Islet precursor cell (in vitro differentiated cells): ENCODE data around the gene CEP162.

Source experiments
- DNase-seq: peaks from one replicate; pipeline ENCODE4 v3.0.0-alpha.2; 2018

Gene CEP162

GRCh38 chr6:84082689-84083265 is 144.7 kb downstream of the CEP162 start:
- DNase-seq: peak; percentile 51

DNA sequence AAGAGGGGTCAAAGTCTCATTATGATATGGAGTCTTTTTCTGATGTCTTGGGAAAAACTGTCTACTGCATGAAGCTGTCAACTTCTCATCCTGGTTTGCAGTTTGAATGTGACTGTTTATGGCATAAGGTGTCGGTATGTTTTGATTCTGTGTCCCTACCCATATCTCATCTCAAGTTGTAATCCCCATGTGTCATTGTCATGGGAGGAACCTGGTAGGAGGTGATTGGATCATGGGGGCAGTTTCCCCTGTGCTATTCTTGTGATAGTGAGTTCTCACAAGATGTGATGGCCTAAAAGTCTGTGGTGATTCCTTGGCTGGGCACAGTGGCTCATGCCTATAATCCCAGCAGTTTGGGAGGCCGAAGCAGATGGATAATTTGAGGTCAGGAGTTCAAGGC is 146.2 kb downstream of the CEP162 start:
- no peak for DNase-seq

DNA sequence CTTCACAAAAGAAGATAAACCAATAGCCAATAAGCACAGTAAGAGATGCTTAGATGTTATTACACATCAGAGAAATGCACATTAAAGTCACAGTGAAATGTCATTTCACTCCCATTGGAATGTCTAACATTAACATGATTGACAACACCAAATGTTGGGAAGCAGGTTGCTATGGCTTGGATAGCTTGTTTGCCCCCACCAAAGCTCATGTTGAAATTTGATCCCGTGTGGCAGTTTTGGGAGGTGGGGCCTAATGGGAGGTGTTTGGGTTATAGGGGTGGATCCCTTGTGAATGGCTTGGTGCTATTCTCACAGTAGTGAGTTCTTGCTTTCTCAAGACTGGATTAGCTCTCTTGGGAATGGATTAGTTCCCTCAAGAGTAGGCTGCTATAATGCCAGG is 149.1 kb downstream of the CEP162 start:
- no peak for DNase-seq

DNA sequence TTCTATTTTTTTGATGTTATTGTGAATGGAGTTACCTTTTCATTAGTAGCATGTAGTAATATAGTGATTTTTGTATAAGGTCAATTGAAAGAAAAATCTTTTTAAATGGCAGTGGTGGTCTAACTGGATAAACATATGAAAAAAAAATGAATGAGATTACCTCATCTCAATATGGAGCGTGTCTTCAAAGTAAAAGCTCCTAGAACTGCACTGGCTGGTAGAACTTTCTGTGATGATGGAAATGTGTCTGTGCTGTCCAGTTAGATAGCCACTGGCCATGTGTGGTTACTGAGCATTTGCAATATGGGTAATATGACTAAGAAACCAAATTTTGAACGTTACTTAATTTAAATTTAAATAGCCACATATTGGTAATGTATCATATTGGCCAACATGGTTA is 149.8 kb downstream of the CEP162 start:
- DNase-seq: no peak

GRCh38 chr6:84074988-84075781 is 152.3 kb downstream of the CEP162 start:
- DNase-seq: peak; percentile 79
